Activated naive CD4-positive, alpha-beta T cell treated with Interleukin-2 at 50 U/mL for 16 hours (primary cell): ENCODE data around the gene EPS8L3.

Experiments
- DNase-seq: peaks from one replicate; pipeline ENCODE4 v3.0.0-alpha.2; 2020

Gene EPS8L3

DNA sequence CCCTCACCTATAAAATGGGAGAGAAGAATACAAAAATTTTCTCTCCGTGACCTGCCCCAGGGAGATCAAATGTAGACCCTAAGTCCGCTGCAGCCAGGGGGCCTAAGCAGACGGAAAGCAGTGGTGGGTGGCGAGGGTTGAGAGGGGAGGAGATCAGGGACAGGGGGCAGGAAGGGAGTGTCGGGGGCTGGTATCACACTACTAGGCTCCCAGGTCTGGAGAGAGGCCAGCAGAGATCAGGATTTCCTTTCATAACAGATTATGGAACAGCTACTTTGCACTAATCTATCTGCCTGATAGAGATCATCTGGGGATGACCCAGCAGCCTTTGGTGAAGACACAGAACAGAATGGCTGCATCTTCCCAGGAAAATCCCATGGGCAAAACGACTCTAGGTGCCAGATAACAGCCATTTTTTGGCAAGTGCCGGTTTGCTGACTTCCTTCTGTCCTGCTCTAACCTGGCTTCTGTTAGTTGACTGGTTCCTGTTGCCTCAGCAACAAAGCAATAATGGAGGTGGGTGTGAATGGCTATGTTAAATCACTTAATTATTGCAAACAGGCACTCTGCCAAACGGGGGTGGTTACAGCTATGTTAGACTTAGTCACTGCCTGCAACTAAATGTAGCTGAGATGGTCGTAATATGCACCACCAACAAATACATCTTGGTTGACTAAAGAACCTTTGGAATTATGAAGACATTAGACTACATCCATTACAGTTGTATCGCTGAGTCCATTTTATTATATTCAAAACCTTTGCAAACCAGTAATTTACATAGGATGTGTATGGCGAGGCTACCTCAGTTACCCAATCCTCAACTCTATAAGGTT, 30.0 kb upstream of the EPS8L3 start:
- DNase-seq, result peak; percentile 47

DNA sequence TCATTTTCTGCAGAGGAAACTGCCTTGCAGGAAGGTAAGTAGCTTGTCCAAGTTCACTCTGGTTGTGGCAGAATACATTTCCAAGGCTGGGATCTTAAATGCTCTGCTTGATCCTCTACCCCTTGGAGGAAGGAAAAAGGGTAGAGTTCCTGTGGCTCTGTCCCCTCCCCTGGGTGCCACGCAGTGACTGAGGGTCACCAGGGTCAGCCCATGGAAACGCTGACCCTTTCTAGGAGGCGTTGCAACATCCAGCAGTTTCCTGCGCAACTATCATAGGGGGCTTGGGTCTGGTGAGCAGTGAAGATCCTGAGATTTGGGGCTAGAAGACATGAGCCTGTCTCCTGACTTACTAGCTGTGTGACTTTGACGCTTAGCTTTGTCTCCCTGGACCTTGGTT, 29.4 kb upstream of the EPS8L3 start:
- no peak for DNase-seq

DNA sequence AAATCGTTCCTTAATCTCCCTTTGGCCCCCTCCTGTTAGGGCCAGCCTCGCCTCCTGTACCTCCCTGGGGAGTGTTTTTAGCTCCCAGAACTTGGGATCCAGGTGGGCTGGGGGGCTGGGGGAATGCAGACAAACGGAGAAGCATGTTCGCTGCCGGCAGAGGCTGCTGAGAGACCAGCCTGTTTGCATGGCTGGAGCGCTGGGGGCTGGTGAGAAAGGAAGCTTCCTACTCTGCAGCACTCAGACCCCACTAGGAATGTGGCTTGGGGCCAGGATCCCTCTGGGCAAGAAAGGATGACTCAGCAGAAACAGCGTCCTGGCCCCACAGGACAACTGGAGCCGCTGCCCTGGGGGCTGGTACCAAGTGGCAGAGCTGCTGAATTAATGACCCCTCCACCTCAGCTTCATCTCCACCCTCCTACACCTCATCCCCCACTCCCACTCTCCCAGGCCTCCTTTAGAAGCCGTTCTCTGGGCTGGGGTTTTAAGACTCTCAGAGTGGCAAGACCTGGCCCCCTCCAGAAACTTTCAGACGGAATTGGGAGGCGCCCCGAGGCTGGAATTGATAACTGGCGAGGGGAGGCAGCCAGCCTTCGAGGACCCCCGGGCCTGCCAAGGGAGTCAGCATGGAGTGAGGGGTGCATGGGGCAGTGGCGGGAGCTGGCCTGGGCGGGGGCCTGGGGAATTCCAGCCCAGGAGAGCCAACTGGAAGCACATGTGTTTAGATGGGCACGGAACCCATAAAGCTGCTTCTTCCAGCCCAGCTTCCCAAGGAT, 28.5 kb upstream of the EPS8L3 start:
- no peak for DNase-seq

DNA sequence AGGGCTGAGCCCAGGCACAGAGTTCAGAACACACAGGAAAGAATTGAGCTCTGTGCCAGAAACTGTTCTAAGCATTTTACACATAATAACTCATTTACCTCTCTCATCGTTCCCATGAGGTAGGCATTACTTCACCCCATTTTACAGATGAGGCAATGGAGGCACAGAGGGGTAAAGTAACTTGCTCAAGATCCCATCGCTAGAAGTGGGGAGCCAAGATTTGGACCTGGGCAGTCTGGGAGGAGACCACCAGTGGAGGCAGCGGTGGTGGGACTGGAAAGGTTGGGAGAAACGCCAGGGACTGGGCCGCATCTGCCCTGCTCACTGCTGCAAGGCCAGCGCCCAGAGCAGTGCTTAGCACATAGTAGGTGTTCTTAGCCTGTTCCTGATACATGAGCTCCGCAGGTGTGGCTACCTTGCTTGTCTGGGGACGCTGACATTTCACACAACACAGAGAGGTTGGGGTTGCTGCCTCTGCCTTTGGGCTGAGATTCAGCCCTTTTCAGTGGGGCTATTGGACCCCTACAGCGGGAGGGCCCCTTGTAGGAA, 27.8 kb upstream of the EPS8L3 start:
- DNase-seq, result no peak

DNA sequence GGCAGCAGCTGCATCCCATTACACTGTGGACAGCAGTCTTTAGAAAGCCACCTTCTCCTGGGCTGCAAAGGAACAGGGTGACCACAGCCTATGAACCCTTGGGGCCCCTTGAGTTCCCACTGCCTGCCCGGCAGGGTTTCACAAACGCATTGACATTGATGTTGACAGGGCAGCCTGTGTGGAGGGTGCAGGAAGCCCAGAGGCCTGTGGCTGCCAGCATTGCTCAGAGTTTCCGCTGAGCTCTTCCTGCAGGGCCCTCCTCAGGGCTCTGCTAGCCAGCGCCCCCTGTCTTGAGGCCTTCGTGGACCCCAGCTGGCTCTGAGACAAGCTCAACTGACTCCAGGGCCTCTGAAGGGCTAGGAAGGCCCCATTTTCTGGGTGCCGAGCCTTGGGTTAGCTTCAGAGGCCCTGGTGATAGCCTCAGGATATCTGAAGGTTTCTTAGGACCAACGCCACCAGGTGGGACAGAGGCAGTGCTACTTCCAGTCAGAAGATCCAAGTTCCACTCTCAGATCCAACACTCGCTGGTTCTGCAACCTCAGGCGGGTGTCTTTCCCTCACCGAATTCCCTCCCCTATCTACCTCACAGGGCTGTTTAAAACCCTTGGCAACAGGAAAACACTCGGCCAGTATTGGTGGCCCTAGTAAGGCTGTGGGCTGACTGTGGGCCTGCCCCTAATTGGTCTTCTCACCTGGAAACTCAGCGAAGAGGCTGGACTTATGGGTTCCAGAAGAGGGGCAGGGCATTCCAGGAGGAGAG, 27.2 kb upstream of the EPS8L3 start:
- peak; percentile 79 for DNase-seq

DNA sequence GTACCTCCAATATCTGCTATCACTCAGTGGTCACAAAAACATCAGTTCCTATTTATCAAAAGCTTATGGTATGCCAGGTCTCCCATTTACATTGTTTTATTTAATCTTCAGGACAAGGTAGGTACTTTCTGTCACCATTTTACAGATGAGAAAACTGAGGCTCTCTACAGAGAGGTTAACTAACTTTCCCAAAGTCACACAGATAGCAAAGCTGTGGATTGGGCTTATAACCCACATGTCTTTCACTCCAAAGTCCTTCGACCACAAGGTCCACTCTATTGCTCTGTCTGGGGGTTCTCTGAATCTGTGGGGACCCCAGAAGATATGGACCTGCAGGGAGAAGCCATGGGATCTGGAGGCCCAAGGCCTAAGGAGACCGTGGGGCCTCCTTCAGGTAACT, 26.6 kb upstream of the EPS8L3 start:
- no peak for DNase-seq

DNA sequence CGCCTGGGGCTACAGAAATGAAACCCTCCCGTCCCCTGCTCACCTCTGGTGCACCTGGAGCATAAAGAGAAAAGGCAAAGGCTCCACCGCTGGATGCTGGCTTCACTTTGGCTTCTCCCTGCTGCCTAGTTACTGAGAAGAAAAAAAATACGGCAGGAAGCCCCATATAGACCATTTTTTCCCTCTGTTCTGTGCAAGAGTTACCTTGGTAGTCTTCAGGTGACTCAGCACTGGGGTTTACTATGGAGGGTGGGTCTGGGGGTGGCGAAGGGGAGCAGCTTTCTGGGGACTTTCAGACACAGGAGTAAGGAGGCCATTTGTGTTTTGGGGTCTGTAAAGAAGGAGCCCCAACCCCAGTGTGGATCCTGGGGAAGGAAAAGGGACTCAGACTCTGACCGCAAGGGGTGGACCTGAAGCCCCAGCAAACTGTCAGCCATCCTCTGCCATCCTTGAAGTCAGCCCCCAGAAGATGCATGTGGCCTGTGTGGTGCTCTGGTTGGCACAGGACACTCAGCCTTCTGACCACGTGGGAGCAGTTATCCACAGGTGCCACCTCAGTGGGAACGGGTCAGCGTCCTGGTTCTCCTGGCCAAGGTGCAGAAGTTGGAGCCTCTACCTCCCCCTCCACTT, 25.9 kb upstream of the EPS8L3 start:
- DNase-seq, result no peak

DNA sequence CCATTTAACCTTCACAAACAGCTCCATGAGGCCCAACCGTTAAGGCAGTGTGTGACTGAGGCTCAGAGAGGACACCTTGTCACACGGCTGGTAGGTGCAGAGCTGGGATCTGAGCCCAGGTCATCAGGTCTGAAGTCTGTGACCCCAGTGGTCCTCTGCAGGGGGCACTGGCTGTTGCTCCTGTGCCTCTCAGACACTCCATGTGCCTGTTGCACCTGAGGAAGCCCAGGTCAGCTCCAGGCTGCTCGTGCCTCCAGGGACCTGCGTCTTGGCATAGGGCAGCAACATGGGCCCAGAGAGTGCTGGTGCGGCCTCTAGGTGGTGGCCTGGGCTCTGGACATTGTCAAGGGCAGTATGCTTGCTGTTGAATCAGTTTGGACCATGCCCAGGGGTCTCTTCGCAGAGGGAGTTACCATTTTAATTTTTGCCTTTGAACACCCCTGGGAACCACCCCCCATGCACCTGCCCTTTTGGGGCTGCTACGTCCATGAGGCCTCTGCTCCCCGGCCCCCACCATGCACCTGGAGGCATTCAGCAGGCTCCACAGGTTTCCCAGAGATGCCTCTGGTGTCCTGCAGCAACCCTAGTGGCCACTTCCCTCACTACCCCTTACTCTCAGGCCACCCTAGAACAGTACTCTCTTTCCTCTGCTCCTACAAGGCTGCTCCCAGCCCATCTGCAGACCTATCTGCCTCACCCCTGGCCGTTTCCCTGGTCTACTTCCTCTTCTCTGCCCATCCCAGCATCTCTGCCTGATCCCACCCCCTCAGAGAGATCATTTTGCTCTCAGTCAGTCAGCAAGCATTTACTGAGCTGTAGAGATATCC, 25.2 kb upstream of the EPS8L3 start:
- DNase-seq, result no peak

DNA sequence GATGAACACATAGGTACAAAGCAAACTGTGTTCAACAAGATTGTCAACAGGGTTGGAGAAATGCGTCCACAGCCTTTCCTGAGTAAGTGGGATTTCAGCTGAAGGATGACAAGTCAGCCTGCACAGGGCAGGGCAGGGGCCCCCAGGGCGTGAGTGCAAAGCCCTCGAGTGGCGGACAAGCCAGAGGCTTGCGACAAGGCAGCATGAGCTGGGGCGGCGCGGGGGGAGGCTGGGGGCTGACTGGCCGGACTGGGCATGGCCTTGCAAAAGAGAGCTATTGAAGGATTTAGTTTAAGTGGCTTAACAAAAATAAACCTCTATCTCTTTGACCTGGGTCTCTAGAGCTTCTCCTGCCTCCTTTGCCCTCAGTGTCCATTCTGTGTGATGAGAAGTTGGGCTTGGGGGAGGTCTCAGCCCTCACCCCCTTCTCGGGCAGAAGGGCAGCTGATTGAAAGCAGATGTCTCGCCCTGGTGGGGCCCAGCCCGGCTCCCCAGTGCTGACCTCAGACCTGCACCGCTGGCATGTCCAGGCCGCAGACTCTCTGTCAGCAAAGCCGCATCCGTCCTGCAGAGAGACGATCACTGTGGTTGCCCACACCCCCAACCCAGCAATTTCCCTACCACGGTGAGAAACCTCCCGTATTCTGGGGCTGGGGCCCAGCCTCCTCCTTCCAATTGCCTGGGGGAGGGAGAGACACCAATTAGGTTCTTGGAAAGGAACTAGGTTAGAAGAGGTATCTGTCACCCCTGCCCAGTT, 24.3 kb upstream of the EPS8L3 start:
- no peak for DNase-seq

DNA sequence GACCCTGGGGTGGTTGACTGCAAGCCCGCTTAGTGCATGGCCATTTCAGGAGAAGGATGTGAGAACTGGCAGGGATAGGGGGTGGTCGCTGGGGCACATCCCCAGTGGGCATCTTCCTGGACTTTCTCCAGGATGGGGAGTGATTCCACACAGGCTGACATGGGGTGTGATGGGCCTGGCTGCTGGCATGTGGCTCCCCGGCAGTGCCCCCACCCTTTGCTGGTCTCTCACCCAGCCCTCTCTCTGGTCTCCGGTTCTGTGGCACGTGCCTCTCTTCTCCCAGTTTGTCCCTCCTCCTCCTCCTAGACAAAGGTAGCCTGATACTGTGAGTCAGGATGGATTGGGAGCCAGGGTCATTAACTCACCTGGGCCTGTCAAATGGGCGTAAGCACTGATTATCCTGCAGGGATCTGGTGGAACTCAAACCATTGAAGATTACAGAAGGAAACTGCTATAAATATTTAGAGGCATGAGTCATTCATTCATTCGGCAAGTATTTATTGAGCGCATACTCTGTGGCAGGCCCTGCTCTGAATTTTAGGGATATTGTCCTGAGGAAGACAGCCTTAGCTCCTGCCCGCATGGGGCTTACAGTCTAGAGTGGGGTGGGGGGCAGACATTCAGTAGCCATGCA, 23.6 kb upstream of the EPS8L3 start:
- DNase-seq, result no peak

DNA sequence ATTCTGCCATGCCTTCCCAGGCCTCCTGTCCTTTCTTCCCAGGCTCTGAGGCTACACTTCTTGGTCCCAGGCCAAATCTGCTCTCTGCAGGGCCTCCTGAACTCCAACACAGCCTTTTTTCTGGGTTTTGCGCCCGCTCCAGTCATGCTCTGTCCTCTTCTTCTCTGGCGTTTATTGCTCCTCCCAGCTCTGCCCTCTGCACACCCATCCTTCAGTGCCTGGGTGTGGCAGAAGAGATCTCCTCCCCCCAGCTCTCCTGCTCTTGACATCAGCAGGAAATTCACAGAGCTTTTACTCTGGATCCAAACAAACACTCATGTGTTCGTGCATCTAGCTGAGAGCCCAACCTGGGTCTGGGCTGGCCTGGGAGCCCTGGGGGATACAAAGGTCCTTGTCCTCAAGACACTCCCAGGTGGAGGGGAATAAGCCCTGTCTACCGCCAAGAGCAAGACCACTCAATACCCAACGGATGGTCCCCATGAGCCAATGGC, 22.9 kb upstream of the EPS8L3 start:
- no peak for DNase-seq

DNA sequence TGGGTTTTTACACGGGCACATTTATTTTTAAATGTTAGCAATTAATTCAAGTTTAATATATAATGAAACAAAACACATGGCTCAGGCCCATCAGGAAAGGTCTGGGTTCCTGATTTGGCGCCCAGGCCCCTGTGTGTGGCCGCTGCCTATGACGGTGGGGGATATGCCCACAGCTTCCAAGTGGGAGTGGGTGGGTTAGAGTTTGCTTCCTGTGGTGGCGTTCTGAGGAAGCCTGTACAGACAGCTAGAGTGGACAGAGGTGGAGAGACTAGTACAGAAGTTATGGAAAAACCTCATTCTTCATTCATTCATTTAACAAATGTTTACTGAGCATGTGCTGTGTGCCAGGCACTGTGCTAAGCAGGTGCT, 22.4 kb upstream of the EPS8L3 start:
- DNase-seq, result no peak

DNA sequence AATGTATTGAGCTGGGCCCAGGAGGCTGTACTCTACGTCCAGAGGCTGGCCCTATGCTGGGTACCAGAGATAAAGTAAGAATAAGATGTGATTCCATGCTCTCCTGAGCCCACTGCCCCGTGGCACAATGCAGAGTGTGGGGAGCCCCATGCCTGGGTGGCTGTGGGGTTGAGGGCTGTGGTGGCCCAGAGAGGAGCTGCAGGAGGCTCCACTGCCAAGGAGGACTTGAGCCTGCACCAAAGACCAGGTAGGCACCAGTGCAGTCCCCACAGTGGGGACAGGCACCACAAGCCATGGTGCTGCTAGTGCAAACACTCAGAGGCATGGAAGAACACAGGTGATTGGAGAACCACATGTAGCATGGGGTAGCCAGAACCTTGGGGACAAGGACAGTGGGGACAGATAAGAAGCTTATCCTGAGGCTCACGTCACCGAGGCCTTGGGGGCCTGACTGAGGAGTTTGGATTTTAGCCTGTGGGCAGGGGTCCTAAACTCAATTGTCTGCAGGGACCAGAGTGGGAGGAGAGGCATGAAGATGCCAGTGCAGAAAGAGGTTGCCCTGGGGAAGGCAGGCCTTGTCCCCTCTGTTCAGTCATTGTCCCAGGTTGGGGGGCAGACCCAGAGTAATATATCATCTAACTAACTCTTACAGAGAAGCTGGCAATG, 21.9 kb upstream of the EPS8L3 start:
- DNase-seq, result no peak

DNA sequence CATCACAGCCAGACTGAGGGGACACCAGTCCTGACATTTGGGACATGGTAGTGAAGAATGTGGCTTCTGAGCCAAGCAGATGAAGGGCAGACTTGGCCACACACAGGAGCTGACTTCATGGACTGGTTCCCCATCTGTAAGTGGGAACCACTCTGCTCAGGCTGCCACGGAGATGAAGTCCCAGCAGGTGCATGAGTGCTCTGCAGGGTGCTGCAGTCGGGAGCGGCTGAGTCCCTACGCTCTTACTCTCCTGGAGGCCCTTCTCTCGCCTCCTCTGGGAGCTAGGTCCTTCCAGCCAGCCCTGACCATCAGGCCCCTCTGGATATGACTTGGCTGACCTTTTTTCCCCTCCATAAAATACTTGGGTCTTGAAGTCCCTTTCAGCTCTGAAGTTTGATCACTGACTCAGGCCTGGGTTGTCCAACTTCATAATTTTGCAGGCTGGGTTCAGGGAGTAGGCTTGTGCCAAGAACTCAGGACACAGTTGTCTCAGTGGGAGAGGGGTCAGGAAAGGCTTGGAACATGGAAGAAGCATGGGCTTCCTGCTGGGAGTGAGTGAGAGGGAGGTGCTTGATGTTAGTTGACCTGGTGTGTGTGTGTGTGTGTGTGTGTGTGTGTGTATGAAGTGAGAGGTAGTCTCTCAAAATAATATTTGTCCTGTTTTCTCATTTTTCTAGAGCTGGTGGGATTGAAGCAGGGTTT, 21.0 kb upstream of the EPS8L3 start:
- no peak for DNase-seq

DNA sequence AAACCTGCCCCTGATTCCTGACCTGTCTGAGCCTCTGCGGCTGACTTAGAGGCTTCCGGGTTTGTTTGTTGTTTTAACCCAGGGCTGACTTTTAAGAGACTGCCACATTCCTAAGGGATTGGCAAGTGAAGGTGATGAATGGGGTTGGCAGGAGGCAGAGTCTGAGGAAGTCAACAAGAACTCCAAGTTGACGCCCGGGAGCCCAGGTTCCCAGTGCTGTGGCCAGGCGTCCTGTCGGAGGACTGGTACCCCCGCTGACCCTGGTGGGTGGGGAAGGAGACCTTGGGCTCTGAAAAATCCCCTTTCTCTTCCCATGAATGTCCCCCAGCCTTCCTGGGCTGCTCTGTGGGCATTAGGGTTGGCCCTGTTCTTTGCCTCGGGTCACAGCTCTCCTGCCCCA, 19.7 kb upstream of the EPS8L3 start:
- DNase-seq, result no peak

DNA sequence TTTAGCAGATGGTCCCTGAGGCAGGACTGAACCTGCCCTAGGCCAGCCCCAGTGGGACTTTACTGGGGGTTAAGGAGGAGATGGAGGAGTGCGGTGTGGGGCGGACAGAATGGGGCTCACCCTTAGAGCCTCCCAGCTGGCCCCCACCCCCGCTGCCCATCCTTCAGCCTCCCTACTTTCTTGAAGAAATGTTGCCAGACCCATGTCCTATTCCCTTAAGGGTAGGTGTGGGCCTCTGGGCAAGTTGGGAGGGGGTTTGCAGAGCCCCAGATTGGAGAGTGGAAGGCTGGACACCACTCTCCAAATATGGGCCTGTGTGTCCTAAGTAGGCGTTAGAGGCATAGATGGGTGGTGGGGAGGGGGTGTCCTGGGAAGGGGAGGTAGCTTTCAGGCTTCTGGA, 19.2 kb upstream of the EPS8L3 start:
- no peak for DNase-seq

DNA sequence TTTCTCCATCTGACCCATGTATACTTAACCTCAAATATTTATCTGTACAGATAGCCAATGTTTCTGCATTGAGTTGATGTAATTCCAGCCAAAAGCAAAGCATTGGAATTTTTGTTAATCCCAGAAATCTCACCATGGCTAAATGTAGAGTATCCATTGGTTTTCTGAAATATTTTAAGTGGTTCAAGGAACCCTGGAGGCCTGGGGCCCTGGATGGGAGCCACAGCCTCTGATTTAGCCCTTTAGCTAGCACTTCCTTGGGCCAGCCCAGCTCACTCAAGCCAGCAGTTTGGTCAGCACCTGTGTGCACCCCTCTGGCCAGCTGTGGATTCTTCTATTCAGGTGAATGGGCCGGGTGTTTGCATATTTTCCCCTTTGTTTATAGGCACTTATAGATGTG, 18.8 kb upstream of the EPS8L3 start:
- no peak for DNase-seq

DNA sequence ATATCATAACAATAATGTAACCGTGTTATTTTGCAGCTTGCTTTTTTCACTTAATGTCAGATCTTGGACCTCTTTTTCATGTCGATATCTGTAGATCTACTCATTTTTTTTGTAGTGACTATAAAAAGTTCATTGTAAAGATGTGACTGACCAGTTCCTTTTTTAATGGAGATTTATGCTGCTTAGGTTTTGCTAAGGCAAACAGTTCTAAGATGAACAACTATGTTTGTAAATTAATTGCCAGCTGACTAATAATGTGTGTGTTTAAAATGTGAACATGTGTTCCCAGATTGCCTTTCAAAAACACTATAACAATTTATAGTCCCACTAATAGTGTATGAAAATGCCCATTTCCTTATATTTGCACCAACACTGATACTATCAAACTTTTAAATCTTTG, 18.1 kb upstream of the EPS8L3 start:
- no peak for DNase-seq

DNA sequence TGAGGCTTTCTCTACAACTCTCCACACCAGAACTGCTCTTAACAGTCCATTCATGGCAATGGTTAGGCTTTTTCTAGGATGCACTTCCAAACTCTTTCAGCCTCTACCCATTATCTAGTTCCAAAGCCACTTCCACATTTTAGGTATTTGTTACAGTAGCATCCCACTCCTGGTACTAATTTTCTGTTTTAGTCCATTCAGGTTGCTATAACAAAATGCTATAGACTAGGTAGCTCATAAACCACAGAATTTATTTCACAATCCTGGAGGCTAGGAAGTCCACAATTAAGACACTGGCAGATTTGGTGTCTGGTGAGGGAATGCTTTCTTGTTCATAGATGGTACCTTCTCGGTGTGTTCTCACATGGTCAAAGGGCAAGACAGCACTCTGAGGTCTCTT, 17.3 kb upstream of the EPS8L3 start:
- no peak for DNase-seq
